ENCODE measurements around the gene SORCS2.

DNA sequence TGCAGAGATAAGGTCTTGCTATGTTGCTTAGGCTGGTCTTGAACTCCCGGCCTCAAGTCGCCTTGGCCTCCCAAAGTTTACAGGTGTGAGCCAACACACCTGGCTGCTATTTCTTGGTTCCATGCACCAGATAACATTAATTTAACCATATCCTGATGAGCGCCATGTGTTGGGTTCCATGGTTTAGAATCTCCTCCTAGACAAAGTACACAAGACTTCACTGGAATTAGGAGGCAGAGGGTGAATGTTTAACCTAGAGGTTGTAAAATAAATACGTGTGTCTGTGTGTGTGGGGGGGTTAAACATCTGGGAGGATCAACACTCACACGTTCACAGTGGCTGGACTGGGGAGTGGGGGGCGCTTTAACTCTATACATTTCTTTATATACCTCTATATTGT lies 32.4 kb upstream of the SORCS2 start:
- TF ChIP-seq, protein P1, sequence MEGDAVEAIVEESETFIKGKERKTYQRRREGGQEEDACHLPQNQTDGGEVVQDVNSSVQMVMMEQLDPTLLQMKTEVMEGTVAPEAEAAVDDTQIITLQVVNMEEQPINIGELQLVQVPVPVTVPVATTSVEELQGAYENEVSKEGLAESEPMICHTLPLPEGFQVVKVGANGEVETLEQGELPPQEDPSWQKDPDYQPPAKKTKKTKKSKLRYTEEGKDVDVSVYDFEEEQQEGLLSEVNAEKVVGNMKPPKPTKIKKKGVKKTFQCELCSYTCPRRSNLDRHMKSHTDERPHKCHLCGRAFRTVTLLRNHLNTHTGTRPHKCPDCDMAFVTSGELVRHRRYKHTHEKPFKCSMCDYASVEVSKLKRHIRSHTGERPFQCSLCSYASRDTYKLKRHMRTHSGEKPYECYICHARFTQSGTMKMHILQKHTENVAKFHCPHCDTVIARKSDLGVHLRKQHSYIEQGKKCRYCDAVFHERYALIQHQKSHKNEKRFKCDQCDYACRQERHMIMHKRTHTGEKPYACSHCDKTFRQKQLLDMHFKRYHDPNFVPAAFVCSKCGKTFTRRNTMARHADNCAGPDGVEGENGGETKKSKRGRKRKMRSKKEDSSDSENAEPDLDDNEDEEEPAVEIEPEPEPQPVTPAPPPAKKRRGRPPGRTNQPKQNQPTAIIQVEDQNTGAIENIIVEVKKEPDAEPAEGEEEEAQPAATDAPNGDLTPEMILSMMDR (IDR thresholded peaks at IDR 0.05; ENCODE audit: low read length) = no peak
- TF ChIP-seq EZH2 (IDR thresholded peaks at IDR 0.05; ENCODE audit: borderline replicate concordance, low read length) = no peak

Measured in OCI-LY1 (cell line).